GM18517 (cell line): ENCODE data around the gene TRPC4AP.

Experiments
- ATAC-seq: cut with Tn5 transposase; IDR thresholded peaks from one replicate; pipeline ENCODE4 v1.9.1; 2021; ENCODE audit warnings: mild to moderate bottlenecking, moderate library complexity; ENCODE audit not compliant: unreplicated experiment

The TRPC4AP gene

GRCh38 chr20:34989670-34990069, 102.9 kb downstream of the TRPC4AP start:
- ATAC-seq: no peak

DNA sequence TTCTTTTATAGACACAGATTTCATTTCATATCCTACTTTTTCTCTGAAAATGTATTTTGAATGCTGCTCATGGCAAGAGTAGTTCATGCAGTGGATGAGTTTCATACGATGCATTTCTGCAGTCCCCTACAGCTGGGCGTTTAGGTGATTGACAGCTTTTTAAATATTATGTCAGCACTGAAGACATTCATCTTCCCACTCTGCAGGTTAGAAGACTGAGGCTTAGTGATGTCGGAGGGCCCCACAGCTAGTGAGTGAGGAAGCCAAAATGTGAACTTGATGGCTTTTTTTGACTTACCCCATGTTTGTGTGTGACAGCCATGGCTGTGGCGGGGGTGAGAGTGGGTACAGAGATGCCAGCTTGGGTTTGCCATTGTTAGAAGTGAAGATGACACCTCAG, 103.5 kb downstream of the TRPC4AP start:
- no peak for ATAC-seq

DNA sequence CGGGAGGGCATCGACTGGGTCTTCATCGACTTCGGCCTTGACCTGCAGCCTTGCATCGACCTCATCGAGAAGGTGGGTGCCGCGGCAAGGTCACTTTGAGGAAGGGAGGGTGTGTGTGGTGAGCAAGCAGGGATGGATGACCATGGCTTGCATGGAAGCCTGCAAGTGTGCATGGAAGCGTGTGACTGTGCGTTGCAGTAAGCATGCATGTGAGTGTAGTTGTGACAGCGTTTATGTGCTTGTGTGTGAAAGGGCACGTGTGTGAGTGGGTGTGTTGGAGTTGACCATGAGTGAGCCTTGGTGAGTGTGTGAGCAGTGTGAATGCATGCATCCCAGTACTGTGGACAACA, 104.4 kb downstream of the TRPC4AP start:
- ATAC-seq: no peak

- ATAC-seq: no peak
Measured at GRCh38 chr20:34987288-34988190, 105.1 kb downstream of the TRPC4AP start.

GRCh38 chr20:34986311-34987287, 106.0 kb downstream of the TRPC4AP start:
- ATAC-seq: no peak

DNA sequence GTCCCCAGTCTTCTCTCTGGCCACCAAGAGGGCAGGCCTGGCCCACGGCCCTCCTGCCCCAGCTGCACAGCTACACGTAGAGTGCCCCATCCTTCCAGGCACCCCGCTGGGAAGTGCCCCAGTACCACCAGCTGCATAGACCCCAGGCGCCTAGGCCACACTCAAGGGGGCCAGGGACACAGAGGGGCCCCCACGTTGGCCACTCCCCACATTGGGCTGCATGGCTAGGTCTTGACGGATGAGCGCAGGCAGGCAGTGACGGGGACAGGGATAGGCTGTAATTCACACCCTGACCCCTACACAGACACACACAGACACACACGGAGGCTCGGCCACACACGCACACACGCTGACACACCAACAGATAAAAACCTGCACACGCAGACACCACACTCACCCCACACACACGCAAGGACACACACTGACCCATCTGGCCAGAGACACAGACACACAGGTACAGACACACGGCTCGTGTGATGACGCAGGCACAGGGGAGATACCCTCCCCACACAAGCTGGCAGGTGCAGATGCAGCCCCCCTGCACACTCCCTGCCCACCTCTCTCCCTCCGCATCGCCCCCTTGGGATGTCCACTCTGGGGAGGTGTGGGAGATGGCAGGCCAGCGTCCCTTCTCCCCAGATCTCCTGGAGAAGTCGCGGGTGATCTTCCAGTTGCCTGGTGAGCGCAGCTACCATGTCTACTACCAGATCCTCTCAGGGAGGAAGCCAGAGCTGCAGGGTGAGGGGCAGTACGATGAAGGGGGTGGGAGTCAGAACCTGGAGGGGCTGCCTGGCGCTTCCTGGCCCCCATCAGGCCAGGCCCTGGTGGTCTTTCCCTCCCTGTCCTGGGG, 106.9 kb downstream of the TRPC4AP start:
- no peak for ATAC-seq

DNA sequence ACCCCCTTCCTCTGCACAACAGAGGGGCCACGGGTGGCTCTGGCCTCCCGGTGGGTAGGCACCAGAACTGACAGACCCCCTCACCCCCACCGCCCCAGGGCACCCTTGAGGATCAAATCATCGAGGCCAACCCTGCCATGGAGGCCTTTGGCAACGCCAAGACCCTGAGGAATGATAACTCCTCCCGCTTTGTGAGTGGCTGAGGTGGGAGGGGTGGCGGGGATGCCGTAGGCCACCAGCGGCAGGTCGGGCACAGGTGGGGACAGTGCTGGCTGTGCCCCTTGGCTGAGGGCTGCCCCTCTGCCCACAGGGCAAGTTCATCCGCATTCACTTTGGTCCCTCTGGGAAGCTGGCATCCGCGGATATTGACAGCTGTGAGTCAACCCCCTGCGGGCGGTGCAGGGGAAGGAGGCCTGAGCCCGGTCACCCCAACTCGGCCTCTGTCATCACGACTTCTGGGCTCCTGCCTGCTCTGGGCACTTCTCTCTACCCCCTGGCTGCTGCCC, 107.8 kb downstream of the TRPC4AP start:
- ATAC-seq: no peak

DNA sequence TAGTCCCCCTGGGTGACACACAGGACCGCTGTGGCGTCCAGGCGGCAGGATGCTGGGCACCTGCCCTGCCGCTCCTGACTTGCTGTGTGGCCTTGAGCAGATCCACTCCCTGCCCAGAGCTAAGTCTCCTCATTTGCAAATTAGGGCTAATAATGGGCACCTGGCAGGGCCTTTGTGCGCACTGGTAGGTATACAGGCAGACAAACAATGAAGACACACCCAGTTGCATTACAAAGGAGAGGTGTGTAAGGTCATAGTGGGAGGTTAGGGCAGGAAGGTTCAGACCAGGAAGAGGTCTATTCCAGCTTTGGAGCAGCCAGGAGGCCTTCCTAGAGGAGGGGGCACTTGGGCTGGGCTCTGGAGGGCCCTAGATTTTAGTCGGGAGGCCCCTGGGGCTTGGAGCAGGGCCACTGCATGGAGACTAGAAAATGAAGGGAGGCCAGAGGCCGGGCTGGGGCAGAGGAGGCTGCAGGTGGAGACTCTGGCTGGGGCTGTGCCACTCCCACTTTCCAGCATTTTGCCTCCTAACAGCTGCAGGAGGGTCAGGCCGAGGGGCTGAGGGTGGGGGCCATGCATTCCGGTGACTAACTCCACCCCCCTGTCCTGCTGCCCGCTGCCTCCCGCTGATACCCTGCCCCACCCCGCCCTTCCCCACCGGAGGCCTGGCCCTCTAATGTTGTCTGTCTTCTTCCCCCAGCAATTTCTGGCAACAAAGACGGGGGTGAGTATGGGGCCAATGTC, 108.4 kb downstream of the TRPC4AP start:
- ATAC-seq: no peak

GRCh38 chr20:34983089-34983820, 109.4 kb downstream of the TRPC4AP start:
- no peak for ATAC-seq

DNA sequence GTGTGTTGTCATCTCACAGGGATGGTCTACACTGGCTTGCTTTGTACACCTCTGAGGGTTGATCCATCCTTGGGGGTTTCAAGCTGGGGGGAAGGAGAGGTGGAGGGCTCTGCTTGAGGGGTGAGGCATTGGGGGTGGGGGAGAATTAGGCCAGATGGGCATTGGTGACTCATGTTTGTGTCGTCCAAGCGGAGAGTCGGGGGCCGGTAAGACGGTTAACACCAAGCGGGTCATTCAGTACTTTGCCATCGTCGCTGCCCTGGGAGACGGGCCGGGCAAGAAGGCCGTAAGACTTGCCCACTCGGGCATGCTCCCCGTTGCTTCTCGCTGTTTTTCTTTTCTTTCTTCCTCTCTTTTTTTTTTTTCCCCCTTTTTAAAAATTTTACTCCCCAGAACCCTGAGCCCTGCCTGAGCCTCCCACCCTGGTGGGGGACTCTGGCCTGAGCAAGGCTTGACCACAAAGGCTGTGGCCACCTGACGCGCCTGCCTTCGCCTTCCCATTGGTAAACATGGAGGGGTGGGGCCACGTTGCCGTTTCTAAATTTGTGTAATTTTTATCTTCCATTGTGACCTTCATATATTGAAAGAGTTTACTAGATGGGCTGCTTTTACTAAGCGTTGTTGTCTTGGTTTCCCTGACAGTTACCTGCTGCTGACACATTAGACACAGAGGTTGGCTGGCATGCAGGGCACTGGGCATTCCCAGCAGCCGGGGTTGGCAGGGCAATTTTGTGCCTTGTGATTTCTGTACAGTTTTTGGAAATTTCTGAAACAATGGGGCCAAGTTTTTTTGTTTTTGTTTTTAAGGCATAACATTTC, 110.1 kb downstream of the TRPC4AP start:
- no peak for ATAC-seq

DNA sequence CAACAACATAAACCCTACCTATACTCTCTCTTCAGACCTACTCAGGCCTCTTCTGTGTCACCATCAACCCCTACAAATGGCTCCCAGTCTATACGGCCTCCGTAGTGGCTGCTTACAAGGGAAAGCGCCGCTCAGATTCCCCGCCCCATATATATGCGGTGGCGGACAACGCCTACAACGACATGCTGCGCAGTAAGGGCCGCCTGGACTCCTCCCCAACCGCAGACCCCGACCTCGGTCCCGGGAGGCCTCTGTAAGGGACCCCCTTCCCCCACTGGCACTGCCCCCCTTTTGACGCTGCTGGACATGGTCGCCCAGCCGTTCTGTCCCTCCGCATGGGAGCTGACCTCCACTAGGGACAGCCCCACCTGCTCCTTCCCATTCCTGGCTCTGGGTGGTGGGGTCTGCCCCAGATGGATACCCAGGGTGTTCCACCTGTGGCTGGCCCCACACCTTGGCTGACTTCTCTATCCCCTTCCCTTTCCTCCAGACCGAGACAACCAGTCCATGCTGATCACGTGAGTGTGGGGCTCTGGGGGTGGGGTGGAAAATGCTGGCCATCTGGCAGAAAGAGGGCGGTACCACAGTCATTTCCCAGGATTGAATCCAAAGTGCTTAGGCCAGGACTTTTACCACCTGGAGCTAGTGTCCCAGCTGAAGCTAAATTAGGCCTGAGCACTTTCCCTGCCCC, 111.9 kb downstream of the TRPC4AP start:
- ATAC-seq: no peak

- ATAC-seq: no peak
Measured at GRCh38 chr20:34979366-34980153, 113.0 kb downstream of the TRPC4AP start.

DNA sequence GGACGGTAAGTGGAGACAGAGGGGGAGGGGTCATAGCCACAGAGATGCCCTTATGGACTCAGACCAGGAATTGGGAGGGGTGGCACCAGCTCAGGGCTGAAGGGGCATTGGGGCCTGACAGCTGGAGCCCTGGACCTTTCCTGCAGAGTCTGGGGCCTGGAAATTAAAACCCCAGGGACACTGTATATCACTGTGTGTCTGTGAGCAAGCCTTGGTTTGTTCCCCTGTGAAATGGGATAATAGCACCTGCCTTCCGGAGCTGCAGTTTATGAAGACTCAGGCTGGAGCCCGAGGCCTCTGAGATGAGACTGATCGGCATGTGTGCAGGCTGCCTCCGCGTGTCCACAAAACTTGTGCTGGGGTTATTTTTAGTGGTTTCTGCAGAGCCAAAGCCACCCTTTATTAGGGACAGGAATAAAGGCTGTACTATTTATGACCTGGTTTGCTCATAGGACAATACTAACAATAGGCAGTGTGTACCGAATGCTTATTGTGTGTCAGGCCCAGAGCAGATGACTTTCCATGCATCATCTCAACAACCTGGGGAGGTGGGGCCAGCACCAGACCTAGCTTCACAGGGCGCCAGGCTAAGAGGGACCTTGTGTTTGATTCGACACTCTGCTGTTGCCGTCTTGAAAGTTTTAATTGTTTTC, 114.4 kb downstream of the TRPC4AP start:
- no peak for ATAC-seq

DNA sequence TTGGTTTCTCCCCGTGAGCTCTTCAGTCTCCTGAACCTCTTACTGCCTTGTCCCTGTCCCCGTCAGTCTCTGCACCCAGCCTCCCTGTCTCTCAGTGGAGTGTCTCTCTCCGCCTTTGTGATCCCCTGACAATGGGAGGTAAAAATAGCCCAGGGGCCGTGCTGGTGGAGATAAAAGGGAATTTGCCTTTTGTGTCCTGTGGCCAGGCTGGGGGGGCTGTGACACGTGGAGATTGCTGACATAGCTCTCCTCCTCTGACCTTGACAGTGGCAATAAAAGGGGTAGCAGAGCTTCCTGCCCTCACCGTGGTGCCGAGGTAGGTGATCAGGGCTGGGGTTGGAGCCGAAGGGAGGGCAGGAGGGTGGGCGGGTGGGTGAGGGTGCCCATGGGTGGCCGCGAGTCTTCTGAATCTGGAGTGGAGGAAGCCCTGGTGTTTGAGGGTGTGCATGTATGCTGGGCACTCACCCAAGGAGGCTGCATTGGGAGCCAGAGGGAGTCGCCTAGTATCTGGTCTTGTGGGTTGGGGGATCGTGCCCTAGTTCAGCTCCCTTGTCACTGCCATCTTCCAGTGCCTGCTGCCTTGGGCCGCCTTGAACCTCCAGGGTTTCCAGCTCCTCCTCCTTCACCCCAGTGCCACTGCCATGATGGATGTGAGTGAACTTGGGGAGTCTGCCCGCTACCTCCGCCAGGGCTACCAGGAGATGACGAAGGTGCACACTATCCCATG, 115.1 kb downstream of the TRPC4AP start:
- ATAC-seq: no peak

DNA sequence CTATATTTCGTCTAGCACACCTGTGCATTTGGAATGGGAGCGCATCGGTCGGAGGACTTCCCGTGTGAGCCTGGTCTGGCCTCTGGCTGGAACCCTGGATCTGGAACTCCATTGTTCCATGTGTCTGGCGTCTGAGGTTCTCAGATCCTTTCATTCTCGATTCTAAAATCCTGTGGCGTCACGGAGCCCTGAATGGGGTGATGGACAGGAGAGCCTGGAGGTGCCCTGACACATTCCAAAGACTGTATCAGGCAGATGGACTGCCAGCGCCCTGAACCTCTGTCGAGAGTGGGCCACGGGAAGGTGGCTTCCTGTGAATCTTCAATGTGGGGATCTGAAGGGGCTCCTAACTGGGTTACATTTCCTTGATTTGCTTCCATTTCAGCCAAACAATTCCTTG, 116.3 kb downstream of the TRPC4AP start:
- no peak for ATAC-seq

DNA sequence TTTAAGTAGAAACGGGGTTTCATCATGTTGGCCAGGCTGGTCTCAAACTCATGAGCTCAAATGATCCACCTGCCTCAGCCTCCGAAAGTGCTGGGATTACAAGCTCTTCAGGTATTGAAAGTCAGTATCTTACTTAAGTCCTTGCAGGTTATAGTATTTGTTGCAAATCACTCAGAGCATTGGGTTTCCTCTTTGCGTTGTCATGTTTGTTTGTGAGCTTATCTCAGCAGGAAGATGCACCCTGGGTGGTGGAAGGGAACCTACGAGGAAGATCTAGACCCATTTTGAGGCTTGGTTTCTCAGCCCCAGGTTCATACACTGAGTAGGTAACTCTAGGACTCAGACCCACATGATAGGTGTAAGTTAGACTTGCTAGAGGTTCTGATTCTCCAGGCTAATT, 118.4 kb downstream of the TRPC4AP start:
- no peak for ATAC-seq
